SU-DHL-6 (cell line): ENCODE data around the gene MYADM.

Source experiments
- H2AFZ ChIP-seq: fragments of 200-600 bp; sonication (generic); 2 replicates; pipeline ENCODE4 v1.6.1; 2014; ENCODE audit warnings: low read depth, mild to moderate bottlenecking, moderate library complexity, mixed read lengths, antibody characterized with exemption, low read length; ENCODE audit not compliant: severe bottlenecking
- H3F3A ChIP-seq: fragments of 200-600 bp; shearing (Covaris generic); 2 replicates; pipeline ENCODE4 v1.6.0; 2016; ENCODE audit warnings: antibody characterized with exemption, mild to moderate bottlenecking; ENCODE audit not compliant: insufficient read depth
- H3K27ac ChIP-seq: fragments of 200-600 bp; sonication (generic); 2 replicates; pipeline ENCODE4 v1.5.1; 2016; ENCODE audit warnings: low read depth, mild to moderate bottlenecking, low read length, moderate library complexity, mixed read lengths
- H3K27me3 ChIP-seq: fragments of 200-600 bp; sonication (generic), shearing (Covaris generic); 2 replicates; pipeline ENCODE4 v1.6.0; 2014; ENCODE audit warnings: mild to moderate bottlenecking, low read length
- H3K36me3 ChIP-seq: fragments of 200-600 bp; sonication (generic); 2 replicates; pipeline ENCODE4 v1.6.1; 2014; ENCODE audit warnings: mild to moderate bottlenecking, low read length, mixed read lengths
- H3K4me2 ChIP-seq: fragments of 300-600, 200-600 bp; shearing (Covaris generic), sonication (generic); 2 replicates; pipeline ENCODE4 v1.6.0; 2014; ENCODE audit warnings: low read length, low read depth, mild to moderate bottlenecking; ENCODE audit not compliant: poor library complexity, severe bottlenecking
- H3K4me3 ChIP-seq: fragments of 200-600 bp; sonication (generic); 2 replicates; pipeline ENCODE4 v1.5.1; 2014; ENCODE audit warnings: antibody characterized with exemption, low read length, mild to moderate bottlenecking, mixed read lengths; ENCODE audit not compliant: insufficient read depth, poor library complexity, severe bottlenecking
- H3K79me2 ChIP-seq: fragments of 200-600 bp; sonication (generic); 2 replicates; pipeline ENCODE4 v1.6.1; 2014; ENCODE audit warnings: mild to moderate bottlenecking, low read length, moderate library complexity; ENCODE audit not compliant: insufficient read depth
- H3K9ac ChIP-seq: fragments of 200-600 bp; sonication (generic); 2 replicates; pipeline ENCODE4 v1.7.0; 2014; ENCODE audit warnings: mild to moderate bottlenecking, low read length
- H3K9me2 ChIP-seq: fragments of 200-600 bp; sonication (generic); replicated peaks from 2 replicates; pipeline ENCODE4 v1.6.1; 2014; ENCODE audit warnings: low read length; ENCODE audit not compliant: insufficient read depth
- H3K9me3 ChIP-seq: fragments of 200-600 bp; sonication (generic); 2 replicates; pipeline ENCODE4 v1.6.1; 2014; ENCODE audit warnings: low read length, mixed read lengths; ENCODE audit not compliant: insufficient read depth
- H4K20me1 ChIP-seq: fragments of 200-600 bp; sonication (generic); 2 replicates; pipeline ENCODE4 v1.6.1; 2014; ENCODE audit warnings: low read depth, mild to moderate bottlenecking, antibody characterized with exemption, low read length, moderate library complexity, mixed read lengths
- CTCF ChIP-seq: fragments of 200-600 bp; sonication (generic); IDR thresholded peaks from one replicate; pipeline ENCODE4 v1.5.1; 2017; ENCODE audit warnings: antibody characterized with exemption, mild to moderate bottlenecking, low read length, moderate library complexity; ENCODE audit not compliant: insufficient read depth, poor library complexity, severe bottlenecking
- EZH2phosphoT487 ChIP-seq: fragments of 200-600 bp; sonication (generic), shearing (Covaris generic); conservative IDR thresholded peaks from 2 replicates; pipeline ENCODE4 v1.6.1; 2018; ENCODE audit warnings: mild to moderate bottlenecking, antibody characterized with exemption, low read length, moderate library complexity, mixed read lengths

The MYADM gene

DNA sequence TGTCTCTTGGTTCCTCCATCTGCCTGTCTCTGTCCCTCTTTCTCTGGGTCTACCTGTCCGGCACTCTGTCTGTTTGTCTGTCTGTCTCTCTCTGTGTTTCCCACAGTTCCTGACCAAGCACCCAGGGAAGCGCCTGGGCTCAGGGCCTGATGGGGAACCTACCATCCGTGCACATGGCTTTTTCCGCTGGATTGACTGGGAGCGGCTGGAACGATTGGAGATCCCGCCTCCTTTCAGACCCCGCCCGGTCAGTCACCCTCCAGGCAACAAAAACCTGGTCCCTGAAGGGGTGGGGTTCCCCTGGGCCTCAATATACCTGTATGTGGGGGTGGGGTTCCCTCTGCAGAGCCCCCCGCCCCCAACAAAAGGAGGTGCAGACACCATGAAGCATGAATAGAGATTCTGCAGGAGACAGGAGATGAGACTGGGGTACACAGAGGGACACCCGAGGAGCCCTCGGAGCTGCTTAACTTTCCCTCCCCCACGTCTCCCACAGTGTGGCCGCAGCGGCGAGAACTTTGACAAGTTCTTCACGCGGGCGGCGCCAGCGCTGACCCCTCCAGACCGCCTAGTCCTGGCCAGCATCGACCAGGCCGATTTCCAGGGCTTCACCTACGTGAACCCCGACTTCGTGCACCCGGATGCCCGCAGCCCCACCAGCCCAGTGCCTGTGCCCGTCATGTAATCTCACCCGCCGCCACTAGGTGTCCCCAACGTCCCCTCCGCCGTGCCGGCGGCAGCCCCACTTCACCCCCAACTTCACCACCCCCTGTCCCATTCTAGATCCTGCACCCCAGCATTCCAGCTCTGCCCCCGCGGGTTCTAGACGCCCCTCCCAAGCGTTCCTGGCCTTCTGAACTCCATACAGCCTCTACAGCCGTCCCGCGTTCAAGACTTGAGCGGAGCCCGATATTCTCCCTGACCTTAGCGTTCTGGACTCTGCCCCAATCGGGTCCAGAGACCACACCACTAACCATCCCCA lies 38.8 kb downstream of the MYADM start:
- Histone ChIP-seq H3K9me3 (no peaks in the 10 kb centered on the region), H4K20me1 (no peaks in the 10 kb centered on the region), H3K9ac (no peak overlapping the region), H2AFZ (no peak overlapping the region), H3K4me2 (no peak overlapping the region), H3K9me2 (no peaks in the 10 kb centered on the region), H3K4me3 (no peak overlapping the region), H3K79me2 (no peaks in the 10 kb centered on the region), H3K27me3 (no peaks in the 10 kb centered on the region), H3K36me3 (no peaks in the 10 kb centered on the region), H3F3A (no peaks in the 10 kb centered on the region), H3K27ac (no peak overlapping the region)
- TF ChIP-seq EZH2phosphoT487 (no peak), CTCF (peak; percentile 51)

- H4K20me1 ChIP-seq, result no peaks in the 10 kb centered on the region
- no peaks in the 10 kb centered on the region for H3F3A ChIP-seq
- no peaks in the 10 kb centered on the region for H3K36me3 ChIP-seq
- H3K27ac ChIP-seq, result no peak overlapping the region
- no peak overlapping the region for H3K9ac ChIP-seq
- H3K4me2 ChIP-seq, result no peak overlapping the region
- H3K9me3 ChIP-seq, result no peaks in the 10 kb centered on the region
- TF ChIP-seq EZH2phosphoT487, result no peak
- TF ChIP-seq CTCF, result no peak
- H3K79me2 ChIP-seq, result no peaks in the 10 kb centered on the region
- no peaks in the 10 kb centered on the region for H3K9me2 ChIP-seq
- no peak overlapping the region for H3K4me3 ChIP-seq
- no peaks in the 10 kb centered on the region for H3K27me3 ChIP-seq
- no peak overlapping the region for H2AFZ ChIP-seq
Measured at GRCh38 chr19:53907193-53907581, 39.5 kb downstream of the MYADM start.

DNA sequence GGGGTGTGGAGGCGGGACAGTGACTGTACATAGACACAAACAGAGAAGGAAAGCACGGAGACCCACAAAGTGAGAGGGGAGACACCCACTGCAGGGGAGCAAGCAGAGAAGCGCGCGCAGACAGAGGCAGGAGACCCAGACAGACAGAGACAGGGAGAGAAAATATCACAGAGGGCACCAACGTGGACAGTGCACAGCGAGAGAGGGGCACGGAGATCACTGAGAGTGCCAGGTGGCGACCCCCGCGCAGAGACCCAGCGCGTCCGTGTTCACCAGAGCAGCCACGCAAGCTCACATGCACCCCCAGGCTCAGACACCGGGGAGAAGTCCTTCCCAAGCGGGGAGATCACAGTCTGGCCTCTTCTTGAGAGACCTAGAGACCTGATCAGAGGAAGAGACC lies 40.0 kb downstream of the MYADM start:
- H3K27me3 ChIP-seq, result no peaks in the 10 kb centered on the region
- TF ChIP-seq EZH2phosphoT487 (no peak), CTCF (no peak)
- no peaks in the 10 kb centered on the region for H3K9me2 ChIP-seq
- no peak overlapping the region for H2AFZ ChIP-seq
- H3F3A ChIP-seq, result no peaks in the 10 kb centered on the region
- no peaks in the 10 kb centered on the region for H3K36me3 ChIP-seq
- no peaks in the 10 kb centered on the region for H4K20me1 ChIP-seq
- no peaks in the 10 kb centered on the region for H3K9me3 ChIP-seq
- H3K4me3 ChIP-seq, result no peak overlapping the region
- no peak overlapping the region for H3K4me2 ChIP-seq
- H3K79me2 ChIP-seq, result no peaks in the 10 kb centered on the region
- H3K27ac ChIP-seq, result no peak overlapping the region
- H3K9ac ChIP-seq, result no peak overlapping the region
